Prostate gland (tissue), 2 donors: Measurements from ENCODE around the gene MTFR2.

Experiments used
- POLR2A ChIP-seq: fragments of 450-650 bp; IDR thresholded peaks from one replicate; pipeline ENCODE4 v1.6.1; 2016; ENCODE audit warnings: antibody characterized with exemption, mild to moderate bottlenecking
- TF ChIP-seq, protein P1 (sequence below), 4 experiments: fragments of 200-600 bp in 2 of 4; fragments of 450-650 bp in 2 of 4; sonication (generic) in 2 of 4; IDR thresholded peaks; 1 replicate in 3 of 4; 2 replicates in 1 of 4; pipeline ENCODE4 v1.5.1; 2016 to 2019; ENCODE audit warnings: antibody characterized with exemption in 4 of 4, mild to moderate bottlenecking in 2 of 4, moderate library complexity in 2 of 4

DNA sequence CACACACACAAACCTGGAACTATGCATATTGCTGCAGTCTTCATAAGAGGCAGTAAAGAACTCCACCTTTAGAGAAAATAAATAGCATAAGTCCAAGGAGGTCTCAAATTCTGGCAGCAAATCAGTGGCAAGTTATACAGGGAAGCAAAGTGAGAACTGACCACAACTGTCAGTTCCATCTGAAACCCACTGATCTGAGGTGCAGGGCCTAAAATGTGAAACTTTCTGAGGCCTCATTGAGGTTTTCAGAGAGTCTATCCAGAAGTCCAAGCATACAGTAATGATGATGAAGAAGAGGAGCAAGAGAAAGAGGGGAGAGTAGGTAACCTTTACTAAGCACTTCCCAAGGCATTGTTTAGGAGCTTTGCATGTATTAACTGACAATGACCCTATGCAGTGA is 36.3 kb downstream of the MTFR2 start:
- TF ChIP-seq, protein P1, sequence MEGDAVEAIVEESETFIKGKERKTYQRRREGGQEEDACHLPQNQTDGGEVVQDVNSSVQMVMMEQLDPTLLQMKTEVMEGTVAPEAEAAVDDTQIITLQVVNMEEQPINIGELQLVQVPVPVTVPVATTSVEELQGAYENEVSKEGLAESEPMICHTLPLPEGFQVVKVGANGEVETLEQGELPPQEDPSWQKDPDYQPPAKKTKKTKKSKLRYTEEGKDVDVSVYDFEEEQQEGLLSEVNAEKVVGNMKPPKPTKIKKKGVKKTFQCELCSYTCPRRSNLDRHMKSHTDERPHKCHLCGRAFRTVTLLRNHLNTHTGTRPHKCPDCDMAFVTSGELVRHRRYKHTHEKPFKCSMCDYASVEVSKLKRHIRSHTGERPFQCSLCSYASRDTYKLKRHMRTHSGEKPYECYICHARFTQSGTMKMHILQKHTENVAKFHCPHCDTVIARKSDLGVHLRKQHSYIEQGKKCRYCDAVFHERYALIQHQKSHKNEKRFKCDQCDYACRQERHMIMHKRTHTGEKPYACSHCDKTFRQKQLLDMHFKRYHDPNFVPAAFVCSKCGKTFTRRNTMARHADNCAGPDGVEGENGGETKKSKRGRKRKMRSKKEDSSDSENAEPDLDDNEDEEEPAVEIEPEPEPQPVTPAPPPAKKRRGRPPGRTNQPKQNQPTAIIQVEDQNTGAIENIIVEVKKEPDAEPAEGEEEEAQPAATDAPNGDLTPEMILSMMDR (IDR thresholded peaks at IDR 0.05) = no peak
- TF ChIP-seq POLR2A = no peak
